Esophagus squamous epithelium (tissue), 5 donors: Measurements from ENCODE around the gene LARP7. TPM values are rescaled to one million over a fixed set of nuclear protein-coding genes. Genes with fewer than 3 reads are reported as not detected.

Experiments
- DNase-seq: peaks from one replicate; lab custom pipeline; 2025; lab: John Stamatoyannopoulos, UW
- H3K27ac ChIP-seq, 4 donors: fragments of 200-600 bp; sonication (generic); one replicate each; pipeline ENCODE4 v1.5.1; 2016 to 2019; ENCODE audit warnings: mild to moderate bottlenecking in 1 of 4
- H3K27me3 ChIP-seq, 4 donors: fragments of 200-600 bp; sonication (generic); 1 replicate in 3 of 4; 2 replicates in 1 of 4; pipeline versions ENCODE4 v1.5.1 to v1.6.0; 2017 to 2021; ENCODE audit warnings: antibody characterized with exemption in 1 of 4
- H3K36me3 ChIP-seq, 3 donors: fragments of 200-600 bp; sonication (generic); one replicate each; pipeline ENCODE4 v1.5.1; 2016 to 2019
- H3K4me1 ChIP-seq, 3 donors: fragments of 200-600 bp; sonication (generic); one replicate each; pipeline ENCODE4 v1.5.1; 2017 to 2019
- H3K4me3 ChIP-seq, 4 donors: fragments of 200-600 bp; sonication (generic); 1 replicate in 3 of 4; 2 replicates in 1 of 4; pipeline ENCODE4 v1.5.1; 2016 to 2019; ENCODE audit warnings: mild to moderate bottlenecking in 2 of 4, moderate library complexity in 1 of 4
- H3K9me3 ChIP-seq, 3 donors: fragments of 200-600 bp; sonication (generic); one replicate each; pipeline ENCODE4 v1.5.1; 2016 to 2019
- POLR2A ChIP-seq, 4 donors: fragments of 450-650 bp; IDR thresholded peaks; one replicate each; pipeline ENCODE4 v1.6.1; 2017; ENCODE audit warnings: antibody characterized with exemption in 4 of 4, mild to moderate bottlenecking in 4 of 4, moderate library complexity in 3 of 4
- WGBS, 2 donors: methylation state at CpG; one replicate each; pipeline ENCODE4 v1.1.5; 2018; 5-methylcytosine and 5-hydroxymethylcytosine counted together
- intact Hi-C: fragments of 100-400 bp; cut with DNase I; formaldehyde crosslinking; loops from one replicate; pipeline ENCODE4 v1.15.0; 2022
- total RNA-seq, 4 donors: library from RNA; depleted of rRNA; stranded (reverse); fragments of >200 nt; gene quantifications; one replicate each; pipeline ENCODE4 v1.1.0, GENCODE V29; 2016
- TF ChIP-seq, protein P1 (sequence below), 6 experiments: fragments of 450-650 bp in 4 of 6; fragments of 200-600 bp in 2 of 6; sonication (generic) in 2 of 6; IDR thresholded peaks; one replicate each; pipeline ENCODE4 v1.5.1; 2016 to 2019; ENCODE audit warnings: antibody characterized with exemption in 6 of 6, mild to moderate bottlenecking in 4 of 6, moderate library complexity in 4 of 6
- donor health status: DM: yes; HTN: yes; CAD: no.

LARP7 gene
- total RNA-seq, 4 donors from 2014 or later, result 21.0 to 38.1 (median 30.1) TPM

DNA sequence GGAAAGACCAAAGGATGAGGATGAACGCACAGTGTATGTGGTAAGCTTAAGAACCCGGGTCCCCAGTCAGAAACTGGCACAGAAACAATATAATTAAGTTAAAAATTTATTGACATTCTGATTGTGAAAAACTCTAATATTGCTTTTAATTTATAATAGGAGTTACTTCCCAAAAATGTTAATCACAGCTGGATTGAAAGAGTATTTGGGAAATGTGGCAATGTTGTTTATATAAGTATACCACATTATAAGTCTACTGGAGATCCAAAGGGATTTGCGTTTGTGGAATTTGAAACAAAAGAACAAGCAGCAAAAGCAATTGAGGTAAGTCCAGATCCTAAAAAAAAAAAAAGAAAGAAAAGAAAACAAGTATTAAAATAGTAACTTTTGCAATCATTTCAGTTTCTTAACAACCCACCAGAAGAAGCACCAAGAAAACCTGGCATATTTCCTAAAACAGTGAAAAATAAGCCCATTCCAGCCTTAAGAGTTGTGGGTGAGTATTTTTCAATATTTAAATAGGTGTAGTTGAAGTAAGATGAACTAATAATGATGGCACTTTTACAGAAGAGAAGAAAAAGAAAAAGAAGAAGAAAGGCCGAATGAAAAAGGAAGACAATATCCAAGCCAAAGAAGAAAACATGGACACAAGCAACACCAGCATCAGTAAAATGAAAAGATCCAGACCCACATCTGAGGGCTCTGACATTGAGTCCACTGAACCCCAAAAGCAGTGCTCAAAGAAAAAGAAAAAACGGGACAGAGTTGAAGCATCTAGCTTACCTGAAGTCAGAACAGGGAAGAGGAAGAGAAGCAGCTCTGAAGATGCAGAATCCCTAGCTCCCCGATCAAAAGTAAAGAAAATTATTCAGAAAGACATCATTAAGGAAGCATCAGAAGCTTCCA is 9.9 kb downstream of the LARP7 start:
- WGBS, 2 donors, result 64 to 75% methylated on average over 6 of the region's 6 CpGs
- no peaks in the 10 kb centered on the region for H3K9me3 ChIP-seq
- no peaks in the 10 kb centered on the region for H3K27me3 ChIP-seq
- intact Hi-C loops, result no loop called here
- TF ChIP-seq, protein P1, sequence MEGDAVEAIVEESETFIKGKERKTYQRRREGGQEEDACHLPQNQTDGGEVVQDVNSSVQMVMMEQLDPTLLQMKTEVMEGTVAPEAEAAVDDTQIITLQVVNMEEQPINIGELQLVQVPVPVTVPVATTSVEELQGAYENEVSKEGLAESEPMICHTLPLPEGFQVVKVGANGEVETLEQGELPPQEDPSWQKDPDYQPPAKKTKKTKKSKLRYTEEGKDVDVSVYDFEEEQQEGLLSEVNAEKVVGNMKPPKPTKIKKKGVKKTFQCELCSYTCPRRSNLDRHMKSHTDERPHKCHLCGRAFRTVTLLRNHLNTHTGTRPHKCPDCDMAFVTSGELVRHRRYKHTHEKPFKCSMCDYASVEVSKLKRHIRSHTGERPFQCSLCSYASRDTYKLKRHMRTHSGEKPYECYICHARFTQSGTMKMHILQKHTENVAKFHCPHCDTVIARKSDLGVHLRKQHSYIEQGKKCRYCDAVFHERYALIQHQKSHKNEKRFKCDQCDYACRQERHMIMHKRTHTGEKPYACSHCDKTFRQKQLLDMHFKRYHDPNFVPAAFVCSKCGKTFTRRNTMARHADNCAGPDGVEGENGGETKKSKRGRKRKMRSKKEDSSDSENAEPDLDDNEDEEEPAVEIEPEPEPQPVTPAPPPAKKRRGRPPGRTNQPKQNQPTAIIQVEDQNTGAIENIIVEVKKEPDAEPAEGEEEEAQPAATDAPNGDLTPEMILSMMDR (IDR thresholded peaks at IDR 0.05), result no peak
- no peak for TF ChIP-seq POLR2A (IDR thresholded peaks at IDR 0.05)
- no peak overlapping the region for H3K27ac ChIP-seq
- DNase-seq, result no peak
- peaks cover 0 to 2% (median 0%) of the 10 kb centered on the region in 3 donors for H3K4me1 ChIP-seq
- H3K4me3 ChIP-seq, result no peak overlapping the region
- H3K36me3 ChIP-seq, result peaks cover 14 to 99% (median 20%) of the 10 kb centered on the region in 3 donors

DNA sequence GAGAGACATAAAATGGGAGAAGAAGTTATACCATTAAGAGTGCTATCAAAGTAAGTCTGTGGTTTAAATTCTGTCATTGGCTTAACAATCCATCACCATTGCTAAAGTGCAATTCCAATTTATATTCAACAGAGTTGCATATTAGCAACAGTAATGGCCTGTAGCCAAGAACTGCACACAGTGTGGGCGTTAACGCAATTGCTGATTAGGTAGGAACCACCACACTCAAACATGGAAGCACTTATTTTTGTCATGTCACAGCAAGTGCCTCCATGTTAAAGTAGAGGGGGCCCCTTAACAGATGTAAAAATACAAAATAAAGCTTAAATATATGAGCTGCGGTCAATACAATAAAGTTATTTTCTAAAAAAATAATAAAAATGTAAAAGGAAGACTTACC is 10.8 kb downstream of the LARP7 start:
- WGBS, 2 donors, result 52 to 79% methylated on average over 3 of the region's 3 CpGs
- Histone ChIP-seq H3K9me3 (no peaks in the 10 kb centered on the region), H3K4me1 (no peaks in the 10 kb centered on the region), H3K27ac (no peak overlapping the region), H3K27me3 (no peaks in the 10 kb centered on the region), H3K4me3 (no peak overlapping the region), H3K36me3 (peaks cover 14 to 99% (median 20%) of the 10 kb centered on the region in 3 donors)
- intact Hi-C loops, result no loop called here
- TF ChIP-seq, protein P1 (IDR thresholded peaks at IDR 0.05), result no peak
- TF ChIP-seq POLR2A (IDR thresholded peaks at IDR 0.05), result no peak
- DNase-seq, result no peak

DNA sequence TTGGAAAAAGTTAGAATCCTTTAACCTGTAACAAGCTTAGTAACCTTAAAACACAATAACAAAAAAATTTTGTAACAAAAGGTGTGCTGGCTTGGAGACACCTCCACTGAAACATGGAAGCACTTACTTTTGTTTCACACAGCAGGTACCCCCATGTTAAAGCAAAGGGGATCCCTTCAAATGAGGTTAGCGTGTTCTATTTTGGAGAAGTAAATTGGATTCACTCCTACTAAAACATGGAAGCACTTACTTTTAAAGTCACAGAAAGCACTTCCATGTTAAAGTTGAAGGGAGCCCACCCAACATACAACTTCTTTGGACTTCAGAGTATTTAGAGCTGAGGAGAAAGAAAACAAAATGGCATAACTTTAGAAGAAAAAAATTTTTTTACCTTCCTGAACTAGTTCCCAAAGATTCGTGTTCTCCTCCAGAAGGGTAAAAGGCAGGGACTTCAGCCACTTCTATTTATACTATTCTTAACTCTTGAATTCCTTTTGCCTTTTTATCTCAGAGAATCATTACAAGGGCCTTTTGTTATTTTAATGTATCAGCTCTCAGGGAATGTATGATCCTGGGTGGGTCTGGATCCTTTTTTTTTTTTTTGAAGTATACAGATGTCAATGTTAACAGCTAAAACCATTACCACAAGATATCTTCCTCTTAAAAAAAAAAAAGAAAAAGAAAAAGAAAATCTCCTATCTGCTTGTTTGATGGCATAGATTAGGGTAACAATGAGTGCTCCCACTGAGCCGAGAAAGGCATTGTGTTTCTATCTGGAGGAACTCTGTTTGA is 11.5 kb downstream of the LARP7 start:
- Histone ChIP-seq H3K27ac (no peak overlapping the region), H3K4me3 (no peak overlapping the region), H3K36me3 (peaks cover 19 to 100% (median 20%) of the 10 kb centered on the region in 3 donors), H3K9me3 (no peaks in the 10 kb centered on the region), H3K27me3 (no peaks in the 10 kb centered on the region), H3K4me1 (no peaks in the 10 kb centered on the region)
- no peak for TF ChIP-seq POLR2A (IDR thresholded peaks at IDR 0.05)
- TF ChIP-seq, protein P1 (IDR thresholded peaks at IDR 0.05), result no peak
- WGBS, 2 donors, result 74 to 75% methylated on average over 3 of the region's 3 CpGs
- no peak for DNase-seq
- intact Hi-C loops, result no loop called here

DNA sequence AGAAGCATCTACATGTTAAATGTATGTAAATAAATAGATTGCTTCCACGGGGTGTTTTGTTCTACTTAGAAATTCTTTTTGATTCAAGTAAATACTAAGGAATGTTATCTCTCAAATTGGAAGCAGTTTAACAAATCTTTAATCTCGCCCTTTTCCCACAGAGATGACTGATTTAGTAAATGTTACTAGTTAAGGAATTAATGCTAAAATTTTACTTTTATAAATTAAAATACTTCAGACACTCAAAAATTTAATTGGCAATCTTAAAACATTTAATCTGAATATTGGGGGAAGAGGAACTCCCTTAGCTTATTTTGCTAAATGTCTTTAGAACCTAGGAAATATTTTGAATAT is 12.1 kb downstream of the LARP7 start:
- H3K27me3 ChIP-seq, result no peaks in the 10 kb centered on the region
- TF ChIP-seq, protein P1 (IDR thresholded peaks at IDR 0.05), result no peak
- no peak for TF ChIP-seq POLR2A (IDR thresholded peaks at IDR 0.05)
- no peaks in the 10 kb centered on the region for H3K4me1 ChIP-seq
- H3K36me3 ChIP-seq, result peaks cover 20 to 100% (median 25%) of the 10 kb centered on the region in 3 donors
- H3K27ac ChIP-seq, result no peak overlapping the region
- 59% methylated on average over 2 of the region's 2 CpGs for WGBS, 2 donors
- no peaks in the 10 kb centered on the region for H3K9me3 ChIP-seq
- H3K4me3 ChIP-seq, result no peak overlapping the region
- intact Hi-C loops, result no loop called here
- no peak for DNase-seq

DNA sequence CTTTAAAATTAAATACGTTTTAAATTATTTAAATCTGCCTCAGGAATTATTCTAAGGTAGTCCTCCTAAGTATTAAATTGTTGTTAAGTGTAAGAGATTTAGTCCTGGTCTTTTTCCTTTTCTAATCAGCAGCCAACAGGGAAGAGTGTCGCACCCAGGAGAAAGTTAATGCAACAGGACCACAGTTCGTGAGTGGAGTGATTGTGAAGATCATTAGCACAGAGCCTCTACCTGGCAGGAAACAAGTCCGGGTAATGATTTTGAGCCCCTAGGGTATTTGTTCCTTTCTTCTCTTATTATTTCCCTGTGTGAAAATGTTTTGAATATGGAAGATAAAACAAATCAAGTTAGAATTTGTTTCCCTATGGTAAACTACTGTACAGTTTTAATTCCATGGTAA is 13.4 kb downstream of the LARP7 start:
- Histone ChIP-seq H3K4me3 (no peak overlapping the region), H3K36me3 (peaks cover 20 to 100% (median 25%) of the 10 kb centered on the region in 3 donors), H3K27me3 (no peaks in the 10 kb centered on the region), H3K27ac (no peak overlapping the region), H3K9me3 (no peaks in the 10 kb centered on the region), H3K4me1 (no peaks in the 10 kb centered on the region)
- no peak for DNase-seq
- TF ChIP-seq, protein P1 (IDR thresholded peaks at IDR 0.05), result no peak
- no peak for TF ChIP-seq POLR2A (IDR thresholded peaks at IDR 0.05)
- 59 to 70% methylated on average over 4 of the region's 4 CpGs for WGBS, 2 donors
- intact Hi-C loops, result no loop called here
